DOHH2 (cell line): ENCODE measurements around the gene RIN3.

Source experiments
- H3F3A ChIP-seq: fragments of 200-600 bp; sonication (generic), shearing (Covaris generic); 2 replicates; pipeline ENCODE4 v1.6.0; 2016; ENCODE audit warnings: antibody characterized with exemption, mild to moderate bottlenecking; ENCODE audit not compliant: control insufficient read depth, insufficient read depth
- H3K27ac ChIP-seq: fragments of 200-600 bp; sonication (generic); 2 replicates; pipeline ENCODE4 v1.5.1; 2014; ENCODE audit warnings: low read depth, mild to moderate bottlenecking, low read length, moderate library complexity
- H3K27me3 ChIP-seq: fragments of 200-600 bp; sonication (generic); 2 replicates; pipeline ENCODE4 v1.6.1; 2014; ENCODE audit warnings: mild to moderate bottlenecking, low read length, mixed read lengths; ENCODE audit not compliant: control insufficient read depth
- H3K36me3 ChIP-seq: fragments of 200-600 bp; sonication (generic); 2 replicates; pipeline ENCODE4 v1.6.1; 2014; ENCODE audit warnings: mild to moderate bottlenecking, low read length, moderate library complexity, mixed read lengths; ENCODE audit not compliant: control insufficient read depth
- H3K4me1 ChIP-seq: fragments of 200-600 bp; sonication (generic); 2 replicates; pipeline ENCODE4 v1.6.1; 2014; ENCODE audit warnings: mild to moderate bottlenecking, low read length, mixed read lengths; ENCODE audit not compliant: control insufficient read depth
- H3K4me2 ChIP-seq: fragments of 200-600 bp; sonication (generic); 2 replicates; pipeline ENCODE4 v1.6.0; 2014; ENCODE audit warnings: mild to moderate bottlenecking, low read length, moderate library complexity
- H3K4me3 ChIP-seq: fragments of 200-600 bp; sonication (generic); 2 replicates; pipeline ENCODE4 v1.5.1; 2014; ENCODE audit warnings: mild to moderate bottlenecking, low read length, mixed read lengths
- H3K79me2 ChIP-seq: fragments of 200-600 bp; sonication (generic); 2 replicates; pipeline ENCODE4 v1.6.1; 2014; ENCODE audit warnings: mild to moderate bottlenecking, low read length, mixed read lengths; ENCODE audit not compliant: control insufficient read depth
- H3K9me2 ChIP-seq: fragments of 200-600 bp; sonication (generic); replicated peaks from 2 replicates; pipeline ENCODE4 v1.6.1; 2014; ENCODE audit warnings: mild to moderate bottlenecking, low read length, mixed read lengths; ENCODE audit not compliant: control insufficient read depth
- H3K9me3 ChIP-seq: fragments of 200-600 bp; sonication (generic); 2 replicates; pipeline ENCODE4 v1.6.1; 2014; ENCODE audit warnings: antibody characterized with exemption, low read length, mixed read lengths; ENCODE audit not compliant: control insufficient read depth, insufficient read depth
- H4K20me1 ChIP-seq: fragments of 200-600 bp; sonication (generic); 2 replicates; pipeline ENCODE4 v1.6.0; 2014; ENCODE audit warnings: low read depth, mild to moderate bottlenecking, antibody characterized with exemption, low read length, moderate library complexity; ENCODE audit not compliant: control insufficient read depth, insufficient read depth
- EZH2phosphoT487 ChIP-seq: fragments of 200-600 bp; sonication (generic); IDR thresholded peaks from 2 replicates; pipeline ENCODE4 v1.6.1; 2017; ENCODE audit warnings: borderline replicate concordance, mild to moderate bottlenecking, antibody characterized with exemption, low read length, moderate library complexity, mixed read lengths
- TF ChIP-seq, protein P1 (sequence below): fragments of 200-600 bp; sonication (generic); IDR thresholded peaks from one replicate; pipeline ENCODE4 v1.5.1; 2014; ENCODE audit warnings: antibody characterized with exemption, mild to moderate bottlenecking, low read depth, low read length; ENCODE audit not compliant: poor library complexity, severe bottlenecking

RIN3 gene

DNA sequence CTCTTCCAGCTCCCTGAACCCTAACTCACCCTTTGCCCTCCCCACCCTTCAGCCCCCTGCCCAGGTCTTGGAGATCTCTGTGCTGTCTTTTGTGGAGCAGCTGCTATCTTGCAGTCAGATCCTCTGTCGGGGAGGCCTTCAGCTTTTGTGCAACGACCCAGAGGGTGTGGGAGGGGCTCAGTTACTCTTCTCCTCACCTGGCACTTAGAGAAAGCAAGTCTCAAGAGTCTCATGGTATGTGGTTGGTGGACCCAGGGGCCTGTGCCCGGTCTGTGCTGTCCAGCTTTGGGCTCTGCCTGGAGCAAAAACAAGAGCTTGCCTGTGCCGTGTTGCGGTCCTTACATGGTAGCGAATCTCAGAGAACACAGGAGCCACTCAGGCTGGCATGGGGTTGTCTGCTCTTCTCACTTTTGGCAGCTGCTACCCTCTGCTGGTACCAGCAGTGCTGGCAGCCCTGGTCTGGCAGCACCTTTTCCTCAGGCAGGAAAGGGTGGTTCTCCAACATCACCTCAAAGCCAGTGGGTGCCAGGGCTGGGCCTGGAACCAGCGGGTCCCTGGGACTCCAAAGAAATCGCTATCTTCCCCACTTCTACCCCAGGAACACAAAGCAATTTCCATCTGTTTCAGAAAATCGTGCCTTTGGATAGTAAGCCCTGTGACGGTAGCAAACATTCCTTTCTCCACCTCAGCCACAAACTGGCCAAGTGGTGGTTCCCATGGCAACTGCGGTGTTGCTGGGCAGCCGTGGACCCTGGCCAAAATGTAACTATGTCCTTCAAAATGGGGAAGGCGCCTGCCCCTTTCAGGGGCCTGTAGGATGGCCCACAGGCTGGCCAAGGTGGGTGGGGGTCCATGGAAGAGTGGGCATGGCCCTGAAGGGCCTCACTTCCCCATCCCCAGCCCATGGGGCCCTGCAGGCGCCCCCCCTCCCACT, 90.0 kb downstream of the RIN3 start:
- Histone ChIP-seq H3K9me2 (no peaks in the 10 kb centered on the region), H3K4me2 (no peak overlapping the region), H4K20me1 (no peaks in the 10 kb centered on the region), H3K27me3 (peaks cover 6% of the 10 kb centered on the region; the same call in 1 of the 2 replicates), H3K79me2 (no peaks in the 10 kb centered on the region), H3K27ac (no peak overlapping the region), H3F3A (no peaks in the 10 kb centered on the region), H3K36me3 (no peaks in the 10 kb centered on the region), H3K9me3 (no peaks in the 10 kb centered on the region), H3K4me3 (no peak overlapping the region), H3K4me1 (no peaks in the 10 kb centered on the region)
- no peak for TF ChIP-seq EZH2phosphoT487

DNA sequence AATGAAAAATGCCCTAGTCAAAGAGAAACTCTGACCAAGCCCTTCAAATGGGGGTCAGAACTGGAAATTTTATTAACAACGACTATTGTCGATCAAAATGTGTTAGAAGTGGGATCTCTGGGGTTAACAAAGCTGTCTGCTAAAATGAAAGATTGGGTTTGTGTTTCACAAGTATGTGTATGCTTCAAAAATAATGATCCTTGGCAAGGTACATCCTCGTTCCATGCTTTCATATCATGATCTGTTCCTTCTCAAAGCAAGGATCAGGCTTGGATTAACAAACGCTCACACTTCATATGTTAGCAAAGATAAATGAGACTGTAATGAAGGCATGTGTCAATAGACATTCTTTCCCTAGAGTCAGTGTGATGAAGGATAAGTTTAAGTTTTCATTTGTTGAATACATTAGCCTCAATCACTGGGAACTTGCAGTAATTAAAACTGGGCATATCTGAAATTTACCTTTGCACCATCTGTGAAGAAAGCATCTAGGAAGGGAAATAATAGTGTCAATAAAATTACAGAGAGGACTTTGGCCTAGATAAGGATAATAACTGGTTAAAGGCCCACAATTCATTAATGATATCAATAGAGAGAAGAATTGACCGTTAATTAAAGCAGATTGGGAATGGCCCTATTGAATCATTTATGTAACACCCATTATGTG, 91.8 kb downstream of the RIN3 start:
- Histone ChIP-seq H3K79me2 (no peaks in the 10 kb centered on the region), H3K27me3 (no peaks in the 10 kb centered on the region; the same call in 1 of the 2 replicates), H3K4me2 (no peak overlapping the region), H3K4me1 (no peaks in the 10 kb centered on the region), H3K9me2 (no peaks in the 10 kb centered on the region), H3K36me3 (no peaks in the 10 kb centered on the region), H3F3A (no peaks in the 10 kb centered on the region), H3K9me3 (no peaks in the 10 kb centered on the region), H4K20me1 (no peaks in the 10 kb centered on the region), H3K4me3 (no peak overlapping the region), H3K27ac (no peak overlapping the region)
- TF ChIP-seq, protein P1, sequence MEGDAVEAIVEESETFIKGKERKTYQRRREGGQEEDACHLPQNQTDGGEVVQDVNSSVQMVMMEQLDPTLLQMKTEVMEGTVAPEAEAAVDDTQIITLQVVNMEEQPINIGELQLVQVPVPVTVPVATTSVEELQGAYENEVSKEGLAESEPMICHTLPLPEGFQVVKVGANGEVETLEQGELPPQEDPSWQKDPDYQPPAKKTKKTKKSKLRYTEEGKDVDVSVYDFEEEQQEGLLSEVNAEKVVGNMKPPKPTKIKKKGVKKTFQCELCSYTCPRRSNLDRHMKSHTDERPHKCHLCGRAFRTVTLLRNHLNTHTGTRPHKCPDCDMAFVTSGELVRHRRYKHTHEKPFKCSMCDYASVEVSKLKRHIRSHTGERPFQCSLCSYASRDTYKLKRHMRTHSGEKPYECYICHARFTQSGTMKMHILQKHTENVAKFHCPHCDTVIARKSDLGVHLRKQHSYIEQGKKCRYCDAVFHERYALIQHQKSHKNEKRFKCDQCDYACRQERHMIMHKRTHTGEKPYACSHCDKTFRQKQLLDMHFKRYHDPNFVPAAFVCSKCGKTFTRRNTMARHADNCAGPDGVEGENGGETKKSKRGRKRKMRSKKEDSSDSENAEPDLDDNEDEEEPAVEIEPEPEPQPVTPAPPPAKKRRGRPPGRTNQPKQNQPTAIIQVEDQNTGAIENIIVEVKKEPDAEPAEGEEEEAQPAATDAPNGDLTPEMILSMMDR: no peak
- no peak for TF ChIP-seq EZH2phosphoT487

DNA sequence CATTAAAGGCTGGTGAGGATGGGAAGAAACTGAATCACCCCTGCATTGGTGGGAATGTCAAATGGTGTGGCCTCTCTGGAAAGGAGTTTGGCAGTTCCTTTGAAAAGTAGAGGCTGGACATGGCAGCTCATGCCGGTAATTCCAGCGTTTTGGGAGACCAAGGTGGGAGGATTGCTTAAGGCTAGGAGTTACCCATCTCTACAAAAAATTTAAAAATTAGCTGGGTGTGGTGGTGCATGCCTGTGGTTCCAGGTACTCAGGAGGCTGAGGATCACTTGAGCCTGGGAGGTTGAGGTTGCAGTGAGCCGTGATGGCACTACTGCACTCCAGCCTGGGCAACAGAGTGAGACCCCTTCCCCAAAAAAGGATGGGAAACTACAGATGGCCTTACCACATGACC, 93.7 kb downstream of the RIN3 start:
- H3K79me2 ChIP-seq: no peaks in the 10 kb centered on the region
- H4K20me1 ChIP-seq: no peaks in the 10 kb centered on the region
- no peaks in the 10 kb centered on the region for H3K36me3 ChIP-seq
- H3F3A ChIP-seq: no peaks in the 10 kb centered on the region
- H3K27me3 ChIP-seq: no peaks in the 10 kb centered on the region; the same call in 1 of the 2 replicates
- no peak overlapping the region for H3K4me3 ChIP-seq
- no peaks in the 10 kb centered on the region for H3K9me2 ChIP-seq
- H3K4me2 ChIP-seq: no peak overlapping the region
- no peak for TF ChIP-seq EZH2phosphoT487
- TF ChIP-seq, protein P1: no peak
- H3K9me3 ChIP-seq: no peaks in the 10 kb centered on the region
- no peak overlapping the region for H3K27ac ChIP-seq
- H3K4me1 ChIP-seq: no peaks in the 10 kb centered on the region
